Measurements from ENCODE around the gene NFX1. TPM values are rescaled to one million over a fixed set of nuclear protein-coding genes. Genes with fewer than 3 reads are reported as not detected.

NFX1 gene
- total and polyA plus RNA-seq, 2 donors, result 15.5 to 23.3 TPM

DNA sequence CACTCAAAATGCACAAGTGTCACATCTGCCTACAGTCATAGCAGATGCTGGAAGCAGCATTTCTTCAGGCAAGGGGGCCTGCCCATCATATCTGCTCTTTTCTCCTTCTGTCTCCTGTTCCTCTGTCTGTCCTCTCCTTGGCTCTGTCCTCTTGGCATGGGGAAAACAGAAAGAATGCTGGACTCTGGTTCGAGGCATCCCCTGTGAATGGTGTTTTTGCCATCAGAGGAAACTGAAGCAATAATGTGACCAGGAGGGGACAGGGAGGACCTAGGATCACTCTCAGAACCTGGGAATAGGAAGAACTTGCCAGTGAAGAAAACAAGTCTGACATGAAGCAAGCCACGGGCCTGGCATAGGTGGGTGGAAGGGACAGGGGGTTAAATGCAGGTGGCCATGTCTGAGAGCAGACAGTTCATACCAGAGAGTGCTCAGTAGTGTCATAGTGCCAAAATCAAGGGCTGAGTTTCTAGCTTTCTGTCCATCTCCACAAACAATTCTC is 76.7 kb downstream of the NFX1 start:
- H3K9me3 ChIP-seq (ENCODE audit: control insufficient read depth in 2 of 2, insufficient read depth in 1 of 2, low read length in 1 of 2), result no peaks in the 10 kb centered on the region
- peaks cover 72 to 74% of the 10 kb centered on the region in 2 donors for H3K36me3 ChIP-seq (ENCODE audit: control insufficient read depth in 2 of 2, insufficient read depth in 2 of 2, low read length in 1 of 2)
- DNase-seq (ENCODE audit: low read depth in 6 of 9, low spot score in 9 of 9), result no peak
- no peak overlapping the region for H3K4me3 ChIP-seq (ENCODE audit: low read length in 2 of 2)
- H3K27me3 ChIP-seq (ENCODE audit: control insufficient read depth in 2 of 2, insufficient read depth in 1 of 2, low read length in 1 of 2), result no peaks in the 10 kb centered on the region
- H3K4me1 ChIP-seq (ENCODE audit: control insufficient read depth in 2 of 2, insufficient read depth in 2 of 2, low read length in 2 of 2), result no peaks in the 10 kb centered on the region
- H3K27ac ChIP-seq (ENCODE audit: low read depth in 1 of 2, low read length in 1 of 2), result no peak overlapping the region
- 97% methylated on average over 2 of the region's 2 CpGs for WGBS

DNA sequence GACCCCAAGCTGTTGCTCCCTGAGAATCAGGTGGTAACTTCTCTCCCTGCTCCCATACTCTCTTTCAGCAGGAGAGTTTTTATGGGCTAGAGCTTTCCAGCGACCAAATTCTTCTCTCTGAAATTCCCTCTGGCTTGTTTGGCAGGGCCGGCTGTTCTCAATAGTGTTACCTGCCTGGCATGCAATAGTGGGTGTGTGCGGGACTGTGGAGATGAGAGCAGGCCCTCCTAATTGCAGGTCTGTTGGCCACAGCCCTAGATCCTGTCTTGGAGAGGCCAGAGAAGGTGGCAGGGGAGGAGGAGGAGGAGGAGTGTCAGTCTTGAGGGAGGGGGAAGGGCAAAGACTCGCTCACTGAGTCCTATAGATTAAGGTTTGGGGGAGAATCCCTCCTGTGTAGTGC is 82.6 kb downstream of the NFX1 start:
- H3K4me1 ChIP-seq (ENCODE audit: control insufficient read depth in 2 of 2, insufficient read depth in 2 of 2, low read length in 2 of 2), result peaks cover 8 to 18% of the 10 kb centered on the region in 2 donors
- no peak overlapping the region for H3K4me3 ChIP-seq (ENCODE audit: low read length in 2 of 2)
- 98% methylated on average over 4 of the region's 4 CpGs for WGBS
- H3K27ac ChIP-seq (ENCODE audit: low read depth in 1 of 2, low read length in 1 of 2), result no peak overlapping the region
- H3K27me3 ChIP-seq (ENCODE audit: control insufficient read depth in 2 of 2, insufficient read depth in 1 of 2, low read length in 1 of 2), result no peaks in the 10 kb centered on the region
- peaks cover 0 to 6% of the 10 kb centered on the region in 2 donors for H3K9me3 ChIP-seq (ENCODE audit: control insufficient read depth in 2 of 2, insufficient read depth in 1 of 2, low read length in 1 of 2)
- H3K36me3 ChIP-seq (ENCODE audit: control insufficient read depth in 2 of 2, insufficient read depth in 2 of 2, low read length in 1 of 2), result peaks cover 49 to 58% of the 10 kb centered on the region in 2 donors
- DNase-seq (ENCODE audit: low read depth in 6 of 9, low spot score in 9 of 9), result no peak

DNA sequence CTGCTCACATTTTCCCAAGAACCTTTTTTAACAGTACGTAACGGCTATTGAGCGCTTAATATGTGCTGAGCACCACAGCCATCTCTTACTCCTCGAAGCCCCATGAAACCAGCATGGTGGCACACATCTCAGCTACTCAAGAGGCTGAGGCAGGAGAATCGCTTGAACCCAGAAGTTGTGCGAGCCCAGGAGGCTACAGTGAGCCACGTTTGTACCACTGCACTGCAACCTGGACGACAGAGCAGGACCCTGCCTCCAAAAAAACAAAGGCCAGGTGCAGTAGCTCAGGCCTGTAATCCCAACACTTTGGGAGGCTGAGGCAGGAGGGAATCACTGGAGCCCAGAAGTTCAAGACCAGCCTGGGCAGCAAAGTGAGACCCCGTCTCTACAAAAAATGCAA is 83.9 kb downstream of the NFX1 start:
- DNase-seq (ENCODE audit: low read depth in 6 of 9, low spot score in 9 of 9), result no peak
- peaks cover 8 to 18% of the 10 kb centered on the region in 2 donors for H3K4me1 ChIP-seq (ENCODE audit: control insufficient read depth in 2 of 2, insufficient read depth in 2 of 2, low read length in 2 of 2)
- WGBS, result 98% methylated on average over 9 of the region's 9 CpGs

DNA sequence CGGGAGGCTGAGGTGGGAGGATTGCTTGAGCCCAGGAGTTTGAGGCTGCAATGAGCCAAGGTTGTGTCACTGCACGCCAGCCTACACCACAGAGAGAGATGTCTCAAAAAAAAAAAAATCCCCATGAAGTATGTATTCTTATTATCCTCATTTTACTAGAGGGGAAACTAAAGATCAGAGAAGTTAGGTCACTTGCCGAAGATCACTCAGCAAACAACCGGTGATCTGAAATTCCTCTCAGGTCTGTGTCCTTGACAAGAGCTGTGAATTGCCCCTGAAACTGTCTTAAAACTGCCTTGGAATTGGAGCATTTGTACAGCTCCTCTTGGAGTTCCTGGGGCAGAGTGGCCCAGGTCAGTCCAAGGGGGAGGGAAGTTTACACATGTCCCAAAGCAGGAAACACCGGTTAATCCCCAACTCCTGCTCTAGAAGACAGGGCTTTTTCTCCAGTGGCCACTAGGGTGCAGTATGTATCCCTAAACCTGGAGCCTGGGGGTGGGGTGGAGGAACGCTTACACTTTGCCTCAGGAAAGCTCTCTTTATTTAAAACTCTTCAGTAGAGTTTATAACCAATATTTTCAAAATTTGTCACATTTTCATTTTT is 84.4 kb downstream of the NFX1 start:
- H3K4me3 ChIP-seq (ENCODE audit: low read length in 2 of 2), result peak overlapping the region; percentile 38
- peaks cover 40 to 44% of the 10 kb centered on the region in 2 donors for H3K36me3 ChIP-seq (ENCODE audit: control insufficient read depth in 2 of 2, insufficient read depth in 2 of 2, low read length in 1 of 2)
- no peaks in the 10 kb centered on the region for H3K27me3 ChIP-seq (ENCODE audit: control insufficient read depth in 2 of 2, insufficient read depth in 1 of 2, low read length in 1 of 2)
- H3K27ac ChIP-seq (ENCODE audit: low read depth in 1 of 2, low read length in 1 of 2), result peak overlapping the region in 1 of 2 donors; percentile 84
- peaks cover 0 to 6% of the 10 kb centered on the region in 2 donors for H3K9me3 ChIP-seq (ENCODE audit: control insufficient read depth in 2 of 2, insufficient read depth in 1 of 2, low read length in 1 of 2)
- 67% methylated on average over 6 of the region's 6 CpGs for WGBS
- peak; percentile 51 to 88 (median 71) for DNase-seq (ENCODE audit: low read depth in 6 of 9, low spot score in 9 of 9)
- peaks cover 8 to 18% of the 10 kb centered on the region in 2 donors for H3K4me1 ChIP-seq (ENCODE audit: control insufficient read depth in 2 of 2, insufficient read depth in 2 of 2, low read length in 2 of 2)

More for the DNA sequence above, 83.9 kb downstream of the NFX1 start:
- no peak overlapping the region for H3K27ac ChIP-seq (ENCODE audit: low read depth in 1 of 2, low read length in 1 of 2)
- no peaks in the 10 kb centered on the region for H3K27me3 ChIP-seq (ENCODE audit: control insufficient read depth in 2 of 2, insufficient read depth in 1 of 2, low read length in 1 of 2)
- H3K9me3 ChIP-seq (ENCODE audit: control insufficient read depth in 2 of 2, insufficient read depth in 1 of 2, low read length in 1 of 2), result peaks cover 0 to 6% of the 10 kb centered on the region in 2 donors
- peaks cover 41 to 47% of the 10 kb centered on the region in 2 donors for H3K36me3 ChIP-seq (ENCODE audit: control insufficient read depth in 2 of 2, insufficient read depth in 2 of 2, low read length in 1 of 2)
- H3K4me3 ChIP-seq (ENCODE audit: low read length in 2 of 2), result no peak overlapping the region

DNA sequence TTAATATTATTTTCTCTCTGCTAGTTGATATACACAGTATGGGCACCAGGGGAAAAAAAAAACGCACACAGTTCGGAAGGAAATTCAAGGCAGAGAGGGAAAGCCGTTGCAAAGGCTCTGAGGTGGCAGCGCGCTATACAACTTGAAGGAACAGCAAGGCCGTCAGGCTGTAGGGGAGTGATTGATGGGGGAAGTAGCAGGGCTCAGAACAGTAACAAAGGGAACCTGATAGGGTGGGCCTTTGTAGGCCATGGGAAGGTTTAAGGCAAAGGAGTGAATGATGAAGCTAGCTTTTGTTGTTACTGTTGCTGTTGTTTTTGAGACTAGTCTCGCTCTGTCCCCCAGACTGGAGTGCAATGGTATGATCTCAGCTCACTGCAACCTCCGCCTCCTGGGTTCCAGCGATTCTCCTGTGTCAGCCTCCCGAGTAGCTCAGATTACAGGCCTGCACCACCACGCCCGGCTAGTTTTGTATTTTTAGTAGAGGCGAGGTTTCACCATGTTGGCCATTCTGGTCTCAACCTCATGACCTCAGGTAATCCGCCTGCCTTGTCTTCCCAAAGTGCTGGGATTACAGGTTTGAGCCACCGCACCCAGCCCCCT is 85.0 kb downstream of the NFX1 start:
- WGBS, result 64% methylated on average over 15 of the region's 15 CpGs
- peaks cover 34 to 38% of the 10 kb centered on the region in 2 donors for H3K36me3 ChIP-seq (ENCODE audit: control insufficient read depth in 2 of 2, insufficient read depth in 2 of 2, low read length in 1 of 2)
- peaks cover 8 to 18% of the 10 kb centered on the region in 2 donors for H3K4me1 ChIP-seq (ENCODE audit: control insufficient read depth in 2 of 2, insufficient read depth in 2 of 2, low read length in 2 of 2)
- H3K4me3 ChIP-seq (ENCODE audit: low read length in 2 of 2), result peak overlapping the region; percentile 38
- H3K9me3 ChIP-seq (ENCODE audit: control insufficient read depth in 2 of 2, insufficient read depth in 1 of 2, low read length in 1 of 2), result peaks cover 0 to 6% of the 10 kb centered on the region in 2 donors
- DNase-seq (ENCODE audit: low read depth in 6 of 9, low spot score in 9 of 9), result peak in 5 of 9 donors; percentile 25 to 48 (median 40)
- H3K27ac ChIP-seq (ENCODE audit: low read depth in 1 of 2, low read length in 1 of 2), result peak overlapping the region; percentile 70 to 84
- H3K27me3 ChIP-seq (ENCODE audit: control insufficient read depth in 2 of 2, insufficient read depth in 1 of 2, low read length in 1 of 2), result no peaks in the 10 kb centered on the region

DNA sequence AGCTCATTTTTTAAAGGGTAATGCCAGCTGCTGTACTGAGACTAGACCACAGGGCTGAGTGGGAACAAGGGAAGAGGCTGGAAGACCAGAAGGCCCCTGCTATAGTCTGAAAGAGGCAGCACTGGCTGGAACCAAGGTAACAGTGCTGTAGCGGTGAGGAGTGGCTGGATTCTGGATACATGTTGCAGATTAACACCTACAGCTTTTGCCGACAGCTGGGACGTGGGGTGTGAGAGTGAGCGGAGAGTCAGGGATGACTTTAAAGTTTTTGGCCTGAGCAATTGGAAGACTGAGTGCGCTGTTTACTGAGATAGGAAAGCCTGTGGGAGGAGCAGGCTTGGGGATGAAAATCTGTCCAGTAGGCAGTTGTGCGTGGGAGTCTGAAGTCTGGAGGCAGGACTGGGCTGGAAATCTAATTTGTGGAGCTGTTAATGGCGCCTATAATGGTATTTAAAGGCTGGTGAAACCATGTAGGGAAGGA is 85.6 kb downstream of the NFX1 start:
- no peak for DNase-seq (ENCODE audit: low read depth in 6 of 9, low spot score in 9 of 9)
- peaks cover 8 to 18% of the 10 kb centered on the region in 2 donors for H3K4me1 ChIP-seq (ENCODE audit: control insufficient read depth in 2 of 2, insufficient read depth in 2 of 2, low read length in 2 of 2)
- peaks cover 0 to 6% of the 10 kb centered on the region in 2 donors for H3K9me3 ChIP-seq (ENCODE audit: control insufficient read depth in 2 of 2, insufficient read depth in 1 of 2, low read length in 1 of 2)
- H3K36me3 ChIP-seq (ENCODE audit: control insufficient read depth in 2 of 2, insufficient read depth in 2 of 2, low read length in 1 of 2), result peaks cover 29 to 33% of the 10 kb centered on the region in 2 donors
- H3K27ac ChIP-seq (ENCODE audit: low read depth in 1 of 2, low read length in 1 of 2), result no peak overlapping the region
- no peak overlapping the region for H3K4me3 ChIP-seq (ENCODE audit: low read length in 2 of 2)
- 97% methylated on average over 7 of the region's 7 CpGs for WGBS
- H3K27me3 ChIP-seq (ENCODE audit: control insufficient read depth in 2 of 2, insufficient read depth in 1 of 2, low read length in 1 of 2), result no peaks in the 10 kb centered on the region

DNA sequence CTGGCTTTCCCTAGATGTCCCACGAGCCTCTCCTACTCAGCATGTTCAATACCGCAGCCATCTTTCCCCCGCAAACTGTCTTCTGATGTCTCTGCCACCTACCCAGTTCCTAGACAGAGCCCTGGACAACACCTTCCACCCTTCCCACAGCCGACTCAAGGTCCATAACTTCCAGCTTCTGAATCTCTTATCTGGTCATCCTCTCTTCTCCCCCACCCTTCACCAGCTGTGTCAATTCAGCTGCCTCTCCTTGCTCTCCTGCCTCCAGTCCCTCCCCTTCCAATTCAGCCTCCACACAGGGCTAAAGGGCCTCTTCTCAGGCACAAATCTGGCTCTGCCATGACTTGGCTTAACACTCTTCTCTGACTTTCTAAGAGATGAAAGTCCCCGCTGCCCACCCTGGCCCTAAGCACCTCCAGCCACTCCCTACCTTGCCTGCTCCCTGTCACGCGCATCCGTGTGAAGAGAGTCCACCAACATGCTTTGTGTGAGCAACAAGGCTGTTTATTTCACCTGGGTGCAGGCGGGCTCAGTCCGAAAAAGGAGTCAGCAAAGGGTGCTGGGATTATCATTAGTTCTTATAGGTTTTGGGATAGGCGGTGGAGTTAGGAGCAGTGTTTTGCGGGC is 86.9 kb downstream of the NFX1 start:
- H3K27ac ChIP-seq (ENCODE audit: low read depth in 1 of 2, low read length in 1 of 2), result no peak overlapping the region

DNA sequence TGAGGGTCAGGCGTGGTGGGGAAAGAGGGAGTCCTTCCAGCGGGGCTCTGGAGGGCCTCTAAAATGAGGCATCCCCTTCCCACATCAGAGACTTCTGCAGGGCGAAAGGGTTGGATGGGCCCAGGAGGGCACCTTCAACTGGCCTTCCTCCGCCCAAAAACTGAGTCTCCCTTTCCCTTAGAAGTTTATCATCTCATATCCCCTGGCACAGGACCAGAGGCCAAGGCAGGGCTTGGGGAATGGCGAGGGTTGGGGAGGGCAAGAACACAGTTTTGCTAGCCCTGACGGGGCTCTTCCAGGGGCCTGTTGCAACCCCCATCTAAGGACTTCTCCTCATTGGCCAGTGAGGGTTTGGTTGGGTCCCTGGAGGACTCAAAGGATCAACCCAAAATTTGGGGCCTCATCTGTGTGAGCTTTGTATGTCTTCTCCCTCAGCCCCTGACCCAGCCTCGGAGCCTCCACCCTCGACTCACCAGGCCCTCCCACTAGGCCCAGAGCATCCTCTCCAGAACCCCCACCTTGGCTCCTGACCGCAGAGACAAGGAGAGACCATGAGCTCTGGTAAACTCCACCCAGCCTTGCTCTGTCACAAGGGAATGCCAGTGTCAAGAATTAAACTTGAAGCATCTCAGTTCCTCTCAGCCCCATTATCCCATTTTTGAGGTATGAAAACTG is 87.9 kb downstream of the NFX1 start:
- Histone ChIP-seq H3K9me3 (ENCODE audit: control insufficient read depth in 2 of 2, insufficient read depth in 1 of 2, low read length in 1 of 2) (peaks cover 0 to 6% of the 10 kb centered on the region in 2 donors), H3K36me3 (ENCODE audit: control insufficient read depth in 2 of 2, insufficient read depth in 2 of 2, low read length in 1 of 2) (peaks cover 7 to 9% of the 10 kb centered on the region in 2 donors), H3K27me3 (ENCODE audit: control insufficient read depth in 2 of 2, insufficient read depth in 1 of 2, low read length in 1 of 2) (no peaks in the 10 kb centered on the region), H3K27ac (ENCODE audit: low read depth in 1 of 2, low read length in 1 of 2) (no peak overlapping the region), H3K4me1 (ENCODE audit: control insufficient read depth in 2 of 2, insufficient read depth in 2 of 2, low read length in 2 of 2) (peaks cover 8 to 18% of the 10 kb centered on the region in 2 donors), H3K4me3 (ENCODE audit: low read length in 2 of 2) (no peak overlapping the region)
- DNase-seq (ENCODE audit: low read depth in 6 of 9, low spot score in 9 of 9), result no peak
- 85% methylated on average over 9 of the region's 9 CpGs for WGBS

More for the DNA sequence above, 86.9 kb downstream of the NFX1 start:
- Histone ChIP-seq H3K36me3 (ENCODE audit: control insufficient read depth in 2 of 2, insufficient read depth in 2 of 2, low read length in 1 of 2) (peaks cover 15 to 20% of the 10 kb centered on the region in 2 donors), H3K9me3 (ENCODE audit: control insufficient read depth in 2 of 2, insufficient read depth in 1 of 2, low read length in 1 of 2) (peaks cover 0 to 6% of the 10 kb centered on the region in 2 donors), H3K4me3 (ENCODE audit: low read length in 2 of 2) (no peak overlapping the region), H3K4me1 (ENCODE audit: control insufficient read depth in 2 of 2, insufficient read depth in 2 of 2, low read length in 2 of 2) (peaks cover 8 to 18% of the 10 kb centered on the region in 2 donors), H3K27me3 (ENCODE audit: control insufficient read depth in 2 of 2, insufficient read depth in 1 of 2, low read length in 1 of 2) (no peaks in the 10 kb centered on the region)
- no peak for DNase-seq (ENCODE audit: low read depth in 6 of 9, low spot score in 9 of 9)
- WGBS, result 98% methylated on average over 12 of the region's 12 CpGs
